Endothelial cell of umbilical vein (primary cell): ENCODE results near the gene CD1E. TPM values are rescaled to one million over a fixed set of nuclear protein-coding genes. Genes with fewer than 3 reads are reported as not detected.

Source experiments
- BruUV-seq: library from RNA; stranded (reverse); fragments of 400-500 nt; replicated peaks from 2 replicates; lab custom pipeline; 2021; lab: Mats Ljungman, UMichigan
- CTCF ChIA-PET: fragments of 300-600, 350-600 bp; sonication (Branson Sonifier 250); formaldehyde crosslinking; loops from one replicate; lab custom pipeline; 2021; ENCODE audit warnings: antibody characterized with exemption, inconsistent platforms; lab: Charles Lee
- POLR2A ChIA-PET: fragments of 300-600, 350-600 bp; sonication (Branson Sonifier 250); formaldehyde crosslinking; loops from one replicate; lab custom pipeline; 2021; ENCODE audit warnings: antibody characterized with exemption, inconsistent platforms; lab: Charles Lee
- DNase-seq: peaks from one replicate; pipeline ENCODE4 v3.0.0-alpha.2; 2011; ENCODE audit warnings: low read depth, low spot score
- FAIRE-seq: peaks from 2 replicates; lab custom pipeline; 2011; peaks lifted over from hg19 to GRCh38; lab: Jason Lieb, UNC
- H2AFZ ChIP-seq: 2 replicates; pipeline ENCODE4 v1.6.0; 2012; ENCODE audit warnings: low read depth, low read length, control low read depth, inconsistent platforms
- H3K27ac ChIP-seq: 2 replicates; pipeline ENCODE4 v1.5.1; 2011; ENCODE audit warnings: low read depth, mild to moderate bottlenecking, control low read depth, low read length, moderate library complexity; ENCODE audit not compliant: insufficient read depth
- H3K27me3 ChIP-seq, 2 experiments: 2 replicates each; pipeline versions ENCODE4 v1.6.0 to v1.6.1; 2011; ENCODE audit warnings: low read length in 2 of 2, mixed read lengths in 1 of 2; ENCODE audit not compliant: control insufficient read depth in 2 of 2, insufficient read depth in 2 of 2
- H3K36me3 ChIP-seq, 2 experiments: 2 replicates in 1 of 2; 3 replicates in 1 of 2; pipeline ENCODE4 v1.5.1; 2011; ENCODE audit warnings: low read length in 2 of 2, mild to moderate bottlenecking in 1 of 2, moderate library complexity in 1 of 2; ENCODE audit not compliant: control insufficient read depth in 2 of 2, insufficient read depth in 2 of 2; ENCODE audit errors: extremely low read depth in 1 of 2
- H3K4me1 ChIP-seq: 3 replicates; pipeline ENCODE4 v1.5.1; 2011; ENCODE audit warnings: mild to moderate bottlenecking, low read length; ENCODE audit not compliant: control insufficient read depth, insufficient read depth; ENCODE audit errors: extremely low read depth
- H3K4me2 ChIP-seq: 2 replicates; pipeline ENCODE4 v1.6.1; 2011; ENCODE audit warnings: low read length, control low read depth, mixed read lengths; ENCODE audit not compliant: insufficient read depth
- H3K4me3 ChIP-seq, 3 experiments: fragments of 200-600 bp in 1 of 3; sonication (generic), shearing (Covaris generic) in 1 of 3; replicated peaks in 1 of 3; 2 replicates each; pipeline ENCODE4 v1.5.1; 2011 to 2016; ENCODE audit warnings: control low read depth in 3 of 3, low read length in 3 of 3, mild to moderate bottlenecking in 2 of 3, inconsistent platforms in 1 of 3, low read depth in 1 of 3, moderate library complexity in 1 of 3; ENCODE audit not compliant: insufficient read depth in 1 of 3
- H3K79me2 ChIP-seq: 2 replicates; pipeline ENCODE4 v1.6.0; 2012; ENCODE audit warnings: low read length, inconsistent platforms; ENCODE audit not compliant: control insufficient read depth, insufficient read depth
- H3K9ac ChIP-seq: replicated peaks from 2 replicates; pipeline ENCODE3; 2011; ENCODE audit warnings: low read length, control low read depth; ENCODE audit not compliant: insufficient read depth; ENCODE audit errors: extremely low read depth
- H3K9me1 ChIP-seq: replicated peaks from 3 replicates; pipeline ENCODE4 v1.6.0; 2011; ENCODE audit warnings: mild to moderate bottlenecking, low read length; ENCODE audit not compliant: control insufficient read depth, insufficient read depth; ENCODE audit errors: extremely low read depth
- H3K9me3 ChIP-seq: replicated peaks from 2 replicates; pipeline ENCODE4 v1.5.1; 2012; ENCODE audit warnings: low read length, inconsistent platforms; ENCODE audit not compliant: control insufficient read depth, insufficient read depth
- H4K20me1 ChIP-seq: replicated peaks from 2 replicates; pipeline ENCODE3; 2011; ENCODE audit warnings: mild to moderate bottlenecking, low read length; ENCODE audit not compliant: control insufficient read depth, insufficient read depth; ENCODE audit errors: extremely low read depth
- EZH2 ChIP-seq: IDR thresholded peaks from 2 replicates; pipeline ENCODE4 v1.6.1; 2012; ENCODE audit warnings: borderline replicate concordance, low read depth, mild to moderate bottlenecking, moderate library complexity, low read length, inconsistent platforms; ENCODE audit not compliant: severe bottlenecking
- FOS ChIP-seq: IDR thresholded peaks from 2 replicates; pipeline ENCODE4 v1.6.1; 2011; ENCODE audit warnings: mild to moderate bottlenecking, low read length, moderate library complexity, borderline replicate concordance; ENCODE audit not compliant: insufficient read depth
- GATA2 ChIP-seq: IDR thresholded peaks from 2 replicates; pipeline ENCODE4 v1.7.0; 2011; ENCODE audit warnings: low read depth, mild to moderate bottlenecking, moderate library complexity, mixed read lengths, low read length; ENCODE audit not compliant: insufficient read length, insufficient read depth
- JUN ChIP-seq: IDR thresholded peaks from 2 replicates; pipeline ENCODE4 v1.6.1; 2011; ENCODE audit warnings: borderline replicate concordance, low read depth; ENCODE audit not compliant: insufficient read length, insufficient read depth
- MAX ChIP-seq: IDR thresholded peaks from 2 replicates; pipeline ENCODE4 v1.6.1; 2011; ENCODE audit not compliant: insufficient read depth, insufficient read length
- MYC ChIP-seq: IDR thresholded peaks from one replicate; pipeline ENCODE4 v1.6.1; 2011; ENCODE audit warnings: mild to moderate bottlenecking, low read depth, low read length
- POLR2A ChIP-seq: IDR thresholded peaks from 2 replicates; pipeline ENCODE4 v1.6.1; 2012; ENCODE audit warnings: low read depth, mild to moderate bottlenecking, control low read depth, low read length
- POLR2AphosphoS5 ChIP-seq: IDR thresholded peaks from 2 replicates; pipeline ENCODE4 v1.6.1; 2012; ENCODE audit warnings: low read depth, mild to moderate bottlenecking, control low read depth, low read length, moderate library complexity; ENCODE audit not compliant: insufficient read depth
- dilution Hi-C: fragments of 300-500 bp; cut with MboI; formaldehyde crosslinking; loops from one replicate; pipeline ENCODE4 v1.15.0; 2019; ENCODE audit warnings: low sequenced_read_pairs; ENCODE audit not compliant: extremely low pct_ligation_motif_present
- intact Hi-C: fragments of 100-400 bp; cut with micrococcal nuclease; formaldehyde crosslinking; loops from one replicate; pipeline ENCODE4 v1.10.0; 2022
- polyA plus RNA-seq, 4 experiments: library from polyadenylated mRNA; depleted of rRNA in 3 of 4; stranded (reverse) in 3 of 4; unstranded in 1 of 4; fragments of >200 nt; gene quantifications; 2 replicates each; pipeline versions ENCODE4 v1.2.1 to v1.2.3, GENCODE V29; 2011 to 2012; ENCODE audit warnings: missing spikeins in 1 of 4
- total RNA-seq: library from RNA; stranded (reverse); gene quantifications from 2 replicates; pipeline ENCODE4 v1.2.3, GENCODE V29; 2021
- TF ChIP-seq, protein P1 (sequence below), 2 donors: IDR thresholded peaks; 1 replicate in 1 of 2; 2 replicates in 1 of 2; pipeline ENCODE4 v1.5.1; 2011; ENCODE audit warnings: low read length in 2 of 2, mild to moderate bottlenecking in 2 of 2, moderate library complexity in 2 of 2, control low read depth in 1 of 2, inconsistent platforms in 1 of 2, low read depth in 1 of 2; ENCODE audit not compliant: insufficient read depth in 1 of 2; ENCODE audit errors: extremely low read depth in 1 of 2

CD1E gene
- total and polyA plus RNA-seq, 2 donors (not counting 3 experiments of a cell fraction or from before 2014, with no cell fraction given), result not detected

DNA sequence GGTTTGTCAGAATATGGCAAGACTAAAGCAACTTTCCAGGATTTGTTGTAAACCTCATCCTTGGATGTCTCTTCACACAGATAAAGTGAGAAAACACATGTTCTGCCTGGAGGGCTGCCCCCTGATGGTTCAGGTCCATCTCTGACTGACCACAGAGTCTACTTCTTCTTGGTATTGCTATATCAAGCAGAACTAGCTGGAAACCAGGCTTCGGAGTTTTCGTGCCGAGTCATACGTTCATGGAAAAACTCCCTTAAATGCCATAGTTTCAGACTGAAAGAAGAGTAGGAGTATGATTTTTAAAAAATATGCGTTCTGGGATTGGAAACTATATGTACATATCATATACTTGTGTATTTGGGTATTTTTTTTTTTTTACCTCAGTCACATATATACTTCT is 39.8 kb downstream of the CD1E start:
- BruUV-seq, result no TSS peak
- Histone ChIP-seq H3K36me3 (no peaks in the 10 kb centered on the region), H3K27ac (no peak overlapping the region), H2AFZ (no peak overlapping the region), H3K4me2 (no peak overlapping the region), H3K9me1 (no peaks in the 10 kb centered on the region), H3K79me2 (no peaks in the 10 kb centered on the region), H3K4me3 (no peak overlapping the region), H3K9me3 (no peaks in the 10 kb centered on the region), H3K4me1 (no peaks in the 10 kb centered on the region), H3K9ac (no peak overlapping the region), H4K20me1 (no peaks in the 10 kb centered on the region), H3K27me3 (no peaks in the 10 kb centered on the region)
- TF ChIP-seq EZH2 (no peak), MYC (no peak), POLR2A (no peak), JUN (no peak), FOS (no peak), POLR2AphosphoS5 (no peak), GATA2 (no peak), MAX (no peak)
- TF ChIP-seq, protein P1, sequence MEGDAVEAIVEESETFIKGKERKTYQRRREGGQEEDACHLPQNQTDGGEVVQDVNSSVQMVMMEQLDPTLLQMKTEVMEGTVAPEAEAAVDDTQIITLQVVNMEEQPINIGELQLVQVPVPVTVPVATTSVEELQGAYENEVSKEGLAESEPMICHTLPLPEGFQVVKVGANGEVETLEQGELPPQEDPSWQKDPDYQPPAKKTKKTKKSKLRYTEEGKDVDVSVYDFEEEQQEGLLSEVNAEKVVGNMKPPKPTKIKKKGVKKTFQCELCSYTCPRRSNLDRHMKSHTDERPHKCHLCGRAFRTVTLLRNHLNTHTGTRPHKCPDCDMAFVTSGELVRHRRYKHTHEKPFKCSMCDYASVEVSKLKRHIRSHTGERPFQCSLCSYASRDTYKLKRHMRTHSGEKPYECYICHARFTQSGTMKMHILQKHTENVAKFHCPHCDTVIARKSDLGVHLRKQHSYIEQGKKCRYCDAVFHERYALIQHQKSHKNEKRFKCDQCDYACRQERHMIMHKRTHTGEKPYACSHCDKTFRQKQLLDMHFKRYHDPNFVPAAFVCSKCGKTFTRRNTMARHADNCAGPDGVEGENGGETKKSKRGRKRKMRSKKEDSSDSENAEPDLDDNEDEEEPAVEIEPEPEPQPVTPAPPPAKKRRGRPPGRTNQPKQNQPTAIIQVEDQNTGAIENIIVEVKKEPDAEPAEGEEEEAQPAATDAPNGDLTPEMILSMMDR (IDR thresholded peaks at IDR 0.05; ENCODE audit: extremely low read depth in 1 of 2, insufficient read depth in 1 of 2, low read depth in 1 of 2, low read length in 2 of 2), result no peak
- DNase-seq (no peak), FAIRE-seq (no peak)
- intact Hi-C loops (no loop called here), dilution Hi-C loops (no loop called here)
- ChIA-PET CTCF (no interaction called here), POLR2A (no interaction called here)
